ENCODE measurements around the gene CTDSPL2.

GRCh38 chr15:44568338-44568737 is 140.9 kb downstream of the CTDSPL2 start:
- TF ChIP-seq CTCF (conservative IDR thresholded peaks at IDR 0.05; ENCODE audit: low read length) (no peak), EZH2phosphoT487 (IDR thresholded peaks at IDR 0.05; ENCODE audit: borderline replicate concordance) (no peak)

Data from Loucy (cell line).